NCI-H2081 treated with DMSO at 0.1 percent for 48 hours (cell line): Measurements from ENCODE around the gene NMD3.

Source experiments
- DNase-seq: peaks from one replicate; lab custom pipeline; 2025; lab: John Stamatoyannopoulos, UW

Gene NMD3

DNA sequence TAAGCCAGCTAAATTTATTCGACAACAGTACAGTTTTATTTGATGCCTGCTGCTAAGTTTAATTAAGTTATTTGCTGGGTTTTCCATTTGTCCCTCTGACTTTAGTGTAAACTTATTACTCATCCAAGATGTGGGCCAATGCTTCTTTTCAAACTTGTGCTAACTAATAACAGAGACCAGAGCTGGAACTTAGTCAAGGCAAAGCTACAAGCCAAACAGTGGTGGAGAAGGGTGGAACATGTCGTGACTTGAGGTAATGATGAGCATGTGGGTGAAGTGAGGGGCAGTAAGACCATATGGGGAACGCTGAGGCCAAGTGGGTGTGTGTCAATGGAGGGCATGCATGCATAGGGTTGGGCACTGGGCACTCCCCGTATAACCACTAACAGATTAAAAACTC is 63.9 kb downstream of the NMD3 start:
- no peak for DNase-seq

DNA sequence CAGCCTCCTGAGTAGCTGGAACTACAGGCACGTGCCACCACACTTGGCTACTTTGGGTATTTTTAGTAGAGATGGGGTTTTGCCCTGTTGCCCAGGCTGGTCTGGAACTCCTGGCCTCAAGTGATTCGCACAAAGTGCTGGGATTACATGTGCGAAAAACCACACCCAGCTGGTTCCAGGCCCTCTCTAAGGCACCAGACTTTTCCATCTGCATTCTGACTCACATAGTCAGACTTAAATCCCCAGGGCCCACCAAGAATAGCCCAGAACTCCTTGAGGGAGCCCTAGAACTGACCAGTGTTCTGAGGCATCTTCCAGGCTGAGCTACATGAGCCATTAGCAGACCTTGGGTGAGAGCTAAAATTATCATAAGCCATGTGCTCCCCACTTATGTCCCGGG is 68.1 kb downstream of the NMD3 start:
- no peak for DNase-seq

DNA sequence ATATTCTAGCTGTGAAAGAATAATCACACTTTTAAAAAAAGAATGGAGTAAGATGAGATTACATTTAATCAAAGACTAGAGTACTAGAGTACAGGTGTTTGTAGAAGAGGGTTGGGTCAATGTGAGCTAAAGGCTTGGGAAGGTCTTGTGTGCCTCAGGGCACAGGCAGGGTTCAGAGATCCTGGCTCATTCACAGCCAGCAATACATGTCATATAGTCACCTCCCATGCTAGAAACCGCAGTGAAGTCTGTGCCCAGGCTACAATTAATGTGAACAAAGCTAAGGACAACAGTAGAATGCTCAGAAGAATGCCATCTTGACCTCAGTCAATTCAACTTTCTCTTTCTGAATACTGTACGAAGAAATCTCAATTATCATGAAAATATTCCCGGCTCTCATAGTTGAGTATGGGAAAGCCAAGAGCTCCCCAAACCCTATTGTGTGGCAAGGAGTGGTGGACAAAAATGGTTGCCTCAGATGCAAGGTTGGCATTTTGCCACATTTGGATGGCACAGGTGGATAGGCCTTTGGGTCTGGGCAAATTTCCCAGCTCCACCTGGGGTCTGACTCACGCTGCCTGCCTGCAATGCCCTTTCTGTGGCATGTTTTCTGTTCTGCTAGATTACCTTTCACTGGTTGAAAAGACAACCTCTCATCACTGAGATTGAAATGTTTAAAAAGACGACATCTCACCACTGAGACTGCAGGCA is 70.2 kb downstream of the NMD3 start:
- peak; percentile 41 for DNase-seq

DNA sequence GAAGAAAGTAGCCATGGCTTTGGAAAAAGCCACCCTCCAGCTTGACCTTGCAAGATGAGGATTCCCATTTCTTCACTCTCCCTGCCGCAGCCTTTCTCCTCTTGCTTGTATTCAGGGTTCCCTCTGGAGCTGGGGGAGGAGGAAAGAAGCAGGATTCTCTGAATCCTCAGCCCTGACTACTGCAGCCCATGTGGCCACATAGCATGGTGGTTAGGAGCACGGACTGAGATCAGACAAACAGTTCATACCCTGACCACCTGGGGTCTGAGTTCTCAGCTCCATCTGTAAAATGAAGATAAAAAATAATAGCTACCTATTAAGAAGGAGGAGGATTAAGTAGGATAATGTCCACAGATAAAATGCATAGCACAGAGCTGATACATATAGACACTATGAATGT is 72.3 kb downstream of the NMD3 start:
- no peak for DNase-seq

DNA sequence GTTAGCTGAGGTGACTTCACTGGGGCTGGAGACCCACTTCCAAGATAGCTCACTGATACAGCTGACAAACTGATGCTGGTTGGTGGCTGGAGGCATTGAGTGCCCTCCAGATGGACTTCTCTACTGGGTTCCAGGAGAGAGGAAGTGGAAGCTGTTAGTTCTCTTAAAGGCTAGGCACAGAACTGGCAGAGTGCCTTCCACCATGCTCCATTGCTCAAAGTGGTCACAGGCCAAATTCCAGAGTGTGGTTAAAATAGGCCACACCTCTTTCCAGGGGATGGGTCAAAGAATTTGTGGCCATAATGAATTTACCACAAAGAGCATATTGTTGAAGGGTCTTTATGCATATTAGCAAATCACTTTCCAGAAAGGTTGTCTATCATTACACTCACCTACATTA is 74.2 kb downstream of the NMD3 start:
- no peak for DNase-seq

DNA sequence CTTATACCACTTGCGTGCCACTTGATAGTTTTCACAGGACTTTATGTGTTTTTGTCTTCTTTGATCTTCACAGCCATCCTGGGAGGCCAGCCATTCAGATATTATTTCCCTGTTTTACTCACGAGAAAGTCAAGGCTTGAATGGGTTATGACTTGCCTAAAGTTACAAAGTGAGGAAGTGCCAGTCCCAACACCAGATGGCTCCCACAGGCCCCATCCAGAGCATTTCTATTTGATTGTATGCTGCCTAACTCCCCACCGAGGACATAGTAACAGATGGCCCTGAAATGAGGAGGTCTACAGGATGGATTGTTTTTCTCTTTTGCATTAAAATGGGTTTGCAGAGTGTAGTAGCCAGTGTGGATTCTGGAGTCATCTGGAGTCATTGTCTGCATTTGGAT is 75.7 kb downstream of the NMD3 start:
- DNase-seq, result no peak
